DMS79 treated with DMSO at 0.1 percent for 48 hours (cell line): ENCODE results near the gene BHLHA15.
A peak's percentile ranks its signal among the peaks of the same experiment; 100 is the strongest.

Experiments used
- DNase-seq: peaks from one replicate; lab custom pipeline; 2025; lab: John Stamatoyannopoulos, UW

The BHLHA15 gene

DNA sequence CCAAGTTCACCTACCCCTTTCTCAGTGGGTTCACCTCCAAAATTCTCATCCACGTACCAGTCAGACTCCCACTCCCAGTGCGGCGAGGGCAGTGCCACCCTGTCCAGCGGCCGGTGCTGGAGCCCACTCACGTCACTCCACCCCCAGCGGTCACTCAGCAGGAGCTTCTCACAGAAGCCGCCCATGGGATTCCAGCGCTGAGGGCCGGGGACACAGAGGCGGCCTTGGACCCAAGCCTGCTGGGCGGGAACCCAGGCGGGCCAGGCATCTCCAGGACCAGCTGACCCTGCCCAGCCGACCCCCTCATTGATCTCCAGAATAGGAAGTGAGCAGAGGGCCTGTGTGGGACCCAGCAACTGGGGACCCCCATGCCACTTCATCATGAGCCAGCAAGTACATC lies 33.6 kb downstream of the BHLHA15 start:
- DNase-seq = no peak

DNA sequence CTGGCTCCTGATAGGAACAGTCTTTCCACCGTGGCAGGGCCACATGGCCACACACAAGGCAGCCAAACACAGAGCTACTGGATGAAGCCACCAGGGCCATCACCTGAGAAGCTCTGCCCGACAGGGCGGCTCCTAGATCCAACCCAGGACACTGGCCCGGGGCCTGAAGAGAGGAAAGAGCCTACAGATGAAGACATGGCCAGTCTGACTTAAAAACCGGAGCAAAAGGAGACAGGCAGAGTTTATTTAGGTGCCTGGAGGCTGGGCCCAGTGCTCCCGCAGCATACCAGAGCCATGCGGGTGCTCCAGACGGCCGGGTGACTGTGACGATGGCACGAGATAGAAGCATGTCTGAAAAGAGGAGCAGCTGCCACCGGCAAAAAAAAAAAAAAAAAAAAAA lies 36.9 kb downstream of the BHLHA15 start:
- no peak for DNase-seq

DNA sequence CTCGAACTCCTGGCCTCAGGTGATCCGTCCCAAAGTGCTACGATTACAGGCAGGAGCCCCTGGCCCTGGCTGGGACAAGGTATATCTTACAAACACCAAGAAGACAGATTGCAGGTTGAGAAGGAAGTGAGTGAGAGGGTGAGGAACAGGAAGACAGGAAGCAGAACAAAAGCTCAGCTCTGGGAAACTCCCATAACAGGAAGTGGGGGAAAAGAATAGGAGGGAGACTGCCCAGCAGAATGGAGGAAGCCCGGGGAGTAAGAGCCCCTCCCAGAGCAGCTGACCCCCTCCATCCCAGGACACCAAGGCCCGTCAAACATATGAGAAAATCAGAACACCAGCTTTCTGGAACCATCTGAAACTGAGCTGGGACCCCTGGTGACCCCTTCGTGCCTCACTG lies 37.9 kb downstream of the BHLHA15 start:
- DNase-seq = no peak

DNA sequence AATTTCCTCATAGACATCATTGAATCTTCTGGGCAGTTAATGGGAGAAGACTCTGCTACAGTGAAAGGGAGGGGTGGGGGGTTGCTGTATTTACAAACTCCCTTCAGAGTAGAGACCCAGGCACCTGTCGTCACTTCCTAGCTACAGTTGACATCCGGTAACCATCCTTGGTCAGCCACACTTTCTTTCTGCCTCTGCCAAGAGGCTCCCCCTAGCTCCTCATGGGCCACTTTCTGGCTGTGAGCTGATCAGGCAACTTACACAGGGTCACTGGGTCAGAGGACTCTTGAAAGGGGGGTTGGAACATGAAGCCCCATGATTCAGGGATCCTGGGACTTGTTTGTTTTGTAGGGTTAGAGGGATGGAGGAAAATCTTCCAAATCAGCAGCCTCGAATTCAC lies 39.5 kb downstream of the BHLHA15 start:
- no peak for DNase-seq

DNA sequence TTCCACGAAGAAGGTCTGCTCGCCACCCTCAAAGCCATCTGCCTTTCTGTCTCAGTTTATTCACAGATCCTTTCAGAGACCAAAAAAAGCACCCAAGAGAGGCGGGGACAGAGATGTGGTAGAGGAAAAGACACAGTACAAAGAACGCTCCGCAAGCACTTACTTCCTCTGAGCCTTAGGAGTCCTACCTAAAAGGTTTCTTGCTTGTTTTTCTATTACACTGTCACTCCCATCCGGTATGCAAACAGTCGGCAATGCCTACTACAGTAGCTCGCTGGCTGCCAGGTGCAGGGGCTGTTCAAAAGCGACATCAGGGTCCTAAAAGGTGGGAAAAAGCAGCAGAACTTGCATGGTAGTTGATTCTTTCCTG lies 40.0 kb downstream of the BHLHA15 start:
- DNase-seq = no peak

DNA sequence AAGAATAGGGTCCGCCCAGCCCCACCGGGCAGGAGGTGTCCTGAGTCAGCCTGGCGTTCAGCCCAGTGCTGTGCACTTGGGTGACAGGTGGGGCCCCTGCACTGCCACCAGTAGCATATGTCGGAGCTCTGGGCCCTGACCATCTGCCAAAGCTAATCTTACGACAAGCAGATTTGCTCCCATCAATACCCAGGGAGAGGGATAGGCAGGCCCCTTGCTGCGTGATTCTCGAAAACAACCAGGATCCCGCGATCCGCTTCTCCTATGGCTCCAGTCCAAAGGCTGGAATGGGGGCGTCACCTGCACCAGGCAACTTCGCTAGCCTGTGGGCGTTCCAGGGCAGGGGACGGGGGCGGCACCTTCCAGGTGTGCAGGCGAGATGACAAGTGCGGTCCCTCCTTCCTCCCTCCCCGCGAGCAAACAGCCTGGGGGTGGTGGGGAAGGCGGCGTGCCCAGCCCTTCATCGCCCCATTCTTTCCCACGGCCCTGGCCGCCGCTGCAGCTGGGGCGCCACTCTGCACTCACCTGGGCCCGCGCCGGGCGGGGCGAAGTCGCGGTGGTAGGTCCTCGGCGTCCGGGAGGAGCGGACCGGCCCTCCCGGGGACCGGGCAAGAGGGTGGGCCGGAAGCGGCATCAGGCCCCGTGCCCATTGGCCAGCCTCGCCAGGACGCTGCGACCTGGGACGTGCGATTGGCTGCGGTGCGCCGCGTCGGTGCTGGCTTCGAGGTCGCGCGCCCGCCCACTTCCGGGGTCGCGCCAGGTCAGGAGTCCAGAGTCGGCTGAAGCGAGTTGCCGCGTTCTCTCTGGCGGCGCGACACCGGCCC lies 40.6 kb downstream of the BHLHA15 start, which contains the start of gene TECPR1:
TSS of gene TECPR1 (minus strand) at position 632 of the 824 bp plus-strand sequence. CDS start 6,086 bp downstream, outside the sequence.
- peak; percentile 89 for DNase-seq

DNA sequence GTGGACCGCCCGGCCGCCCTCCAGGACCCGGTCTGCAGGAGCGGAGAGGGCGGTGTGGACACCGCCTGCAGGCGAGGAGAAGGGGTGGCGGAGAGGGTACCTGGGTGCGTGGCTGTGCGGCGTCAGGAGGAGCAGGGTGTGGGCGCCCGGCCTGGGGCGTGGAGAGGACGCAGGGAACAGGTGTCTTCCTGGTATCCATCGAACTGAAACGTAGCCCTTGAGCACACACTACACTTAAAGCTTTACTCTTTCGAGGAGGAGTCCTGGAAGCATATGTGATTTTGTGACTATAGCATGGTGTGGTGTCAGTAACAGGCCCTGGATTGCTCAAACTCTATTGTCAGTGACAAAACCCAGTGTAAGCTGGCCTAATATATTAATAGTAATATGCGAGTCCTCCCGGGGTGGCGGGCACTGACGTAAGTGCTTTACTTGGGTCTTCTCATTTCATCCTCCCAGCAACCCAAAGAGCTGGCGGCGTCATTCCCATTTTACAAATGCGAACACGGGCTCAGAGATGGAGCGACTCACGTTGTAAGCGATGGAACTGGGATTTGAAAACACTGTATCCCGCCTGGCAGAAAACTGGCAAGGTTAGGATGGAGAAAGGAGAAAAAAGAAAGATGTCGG lies 41.3 kb downstream of the BHLHA15 start:
- no peak for DNase-seq

DNA sequence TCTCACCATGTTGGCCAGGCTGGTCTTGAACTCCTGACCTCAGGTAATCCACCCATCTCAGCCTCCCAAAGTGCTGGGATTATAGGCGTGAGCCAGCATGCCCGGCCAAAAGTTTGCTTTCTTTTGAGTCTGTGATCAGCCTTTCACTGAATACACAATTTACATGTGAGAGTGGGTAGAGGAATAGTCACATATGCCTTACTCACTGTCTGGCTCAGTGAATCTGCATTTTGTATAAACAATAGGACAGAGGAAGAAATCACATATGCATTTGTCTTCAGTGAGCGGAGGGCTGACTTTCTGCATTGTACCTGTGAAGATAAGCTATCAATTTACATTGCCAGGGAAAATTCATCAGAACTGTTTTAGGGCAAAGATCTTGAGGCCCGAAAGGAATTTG lies 43.3 kb downstream of the BHLHA15 start:
- DNase-seq = no peak

DNA sequence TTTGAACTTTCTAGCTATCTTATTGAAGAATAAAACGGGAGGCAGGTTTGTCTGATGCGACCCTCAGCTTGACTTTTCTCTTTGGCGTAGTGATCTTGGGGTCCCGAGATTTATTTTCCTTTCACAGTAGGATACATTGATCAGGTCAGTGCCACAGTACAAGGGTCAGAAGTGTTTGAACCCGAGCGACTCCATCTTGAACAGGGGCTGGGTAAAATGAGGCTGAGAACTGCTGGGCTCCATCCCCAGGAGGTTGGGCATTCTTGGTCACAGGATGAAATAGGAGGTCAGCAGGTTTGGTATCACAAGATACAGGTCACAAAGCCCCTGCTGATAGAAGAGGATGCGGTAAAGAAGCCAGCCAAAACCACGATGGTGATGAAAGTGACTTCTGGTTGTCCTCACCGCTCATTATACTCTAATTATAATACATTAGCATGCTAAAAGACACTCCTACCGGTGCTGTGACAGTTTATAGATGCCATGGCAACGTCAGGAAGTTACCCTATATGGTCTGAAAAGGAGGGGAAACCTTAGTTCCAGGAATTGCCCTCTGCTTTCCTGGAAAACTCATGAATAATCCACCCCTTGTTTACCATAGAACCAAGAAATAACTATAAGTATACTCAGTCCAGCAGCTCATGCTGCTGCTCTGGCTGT lies 43.8 kb downstream of the BHLHA15 start:
- no peak for DNase-seq

DNA sequence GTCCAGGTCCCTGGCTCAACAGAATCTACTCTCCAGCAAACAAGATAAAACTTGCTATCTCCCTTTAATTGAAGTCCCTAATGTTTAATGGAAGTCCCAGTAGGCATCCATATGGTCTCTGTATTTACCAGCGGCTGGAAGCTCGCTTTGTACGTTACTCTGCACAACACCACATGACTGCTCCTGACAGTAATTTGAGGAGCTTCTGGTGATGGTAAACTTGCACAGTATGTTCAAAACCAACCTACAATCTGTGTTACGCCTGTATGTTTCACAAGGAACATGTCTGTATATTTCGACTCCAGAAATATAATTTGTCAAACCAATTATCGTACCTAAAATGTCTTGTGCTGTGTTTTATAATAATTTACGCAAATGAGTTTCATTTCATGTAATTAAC lies 45.2 kb downstream of the BHLHA15 start:
- no peak for DNase-seq

DNA sequence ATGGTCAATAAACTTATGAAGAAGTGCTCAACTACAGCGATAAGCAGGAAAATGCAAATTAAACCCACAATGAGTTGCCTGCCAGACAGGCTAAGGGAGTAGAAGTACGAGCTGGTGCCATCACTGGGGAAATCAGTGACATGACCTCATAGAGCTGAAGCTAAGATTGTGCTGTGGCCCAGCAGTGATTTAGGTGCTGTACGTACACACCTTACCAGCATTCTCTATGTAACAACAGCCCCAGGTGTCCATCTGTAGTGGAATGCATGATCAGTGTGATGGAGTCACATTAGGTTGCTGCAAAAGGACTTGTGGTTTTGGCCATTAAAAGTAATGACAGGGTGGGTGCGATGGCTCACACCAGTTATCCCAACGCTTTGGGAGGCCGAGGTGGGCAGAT lies 46.5 kb downstream of the BHLHA15 start:
- DNase-seq = no peak
